Mammary epithelial cell (primary cell): Measurements from ENCODE around the gene BSND.

Source experiments
- CTCF ChIP-seq, 2 donors: IDR thresholded peaks in 1 of 2; conservative IDR thresholded peaks in 1 of 2; 2 replicates each; pipeline ENCODE4 v1.5.1; 2011 to 2012; ENCODE audit warnings: inconsistent platforms in 2 of 2, low read length in 2 of 2, mild to moderate bottlenecking in 2 of 2, control low read depth in 1 of 2, low read depth in 1 of 2; ENCODE audit not compliant: insufficient read depth in 1 of 2; ENCODE audit errors: extremely low read depth in 1 of 2
- EZH2 ChIP-seq: IDR thresholded peaks from 2 replicates; pipeline ENCODE4 v1.6.1; 2012; ENCODE audit warnings: low read length, inconsistent platforms, borderline replicate concordance

DNA sequence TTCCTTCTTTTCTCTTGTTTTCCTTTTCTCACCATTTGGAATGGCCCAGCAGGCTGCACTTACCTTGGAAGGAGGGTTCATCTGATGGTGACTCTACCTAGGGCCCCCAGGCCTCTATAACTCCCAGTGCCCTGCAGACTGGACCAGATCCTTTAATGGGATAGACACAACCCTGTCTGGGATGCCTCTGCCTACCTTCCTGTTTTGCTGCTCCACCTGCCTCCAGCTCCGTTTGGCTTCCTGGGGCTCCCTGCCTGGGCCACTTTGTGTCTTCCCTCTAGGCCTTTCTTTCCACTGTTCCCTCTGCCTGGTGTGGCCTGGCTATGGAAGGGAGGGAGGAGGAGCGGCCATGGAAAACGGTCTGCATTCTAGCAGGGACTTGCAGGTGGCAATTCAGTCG, 48.1 kb downstream of the BSND start:
- TF ChIP-seq CTCF (conservative IDR thresholded peaks at IDR 0.05 in 1 of 2, IDR thresholded peaks at IDR 0.05 in 1 of 2; ENCODE audit: extremely low read depth in 1 of 2, insufficient read depth in 1 of 2, low read depth in 1 of 2, low read length in 2 of 2) (no peak), EZH2 (no peak)
